DMS79 (cell line): ENCODE results near the gene LYPLA2.
"Not testable (repeated sequence)": the region's sequence is repeated elsewhere in the genome, so short reads cannot be mapped to it uniquely, and the experiment has no call there.

ENCODE experiments used
- DNase-seq: peaks from one replicate; lab custom pipeline; 2025; lab: John Stamatoyannopoulos, UW

Gene LYPLA2

DNA sequence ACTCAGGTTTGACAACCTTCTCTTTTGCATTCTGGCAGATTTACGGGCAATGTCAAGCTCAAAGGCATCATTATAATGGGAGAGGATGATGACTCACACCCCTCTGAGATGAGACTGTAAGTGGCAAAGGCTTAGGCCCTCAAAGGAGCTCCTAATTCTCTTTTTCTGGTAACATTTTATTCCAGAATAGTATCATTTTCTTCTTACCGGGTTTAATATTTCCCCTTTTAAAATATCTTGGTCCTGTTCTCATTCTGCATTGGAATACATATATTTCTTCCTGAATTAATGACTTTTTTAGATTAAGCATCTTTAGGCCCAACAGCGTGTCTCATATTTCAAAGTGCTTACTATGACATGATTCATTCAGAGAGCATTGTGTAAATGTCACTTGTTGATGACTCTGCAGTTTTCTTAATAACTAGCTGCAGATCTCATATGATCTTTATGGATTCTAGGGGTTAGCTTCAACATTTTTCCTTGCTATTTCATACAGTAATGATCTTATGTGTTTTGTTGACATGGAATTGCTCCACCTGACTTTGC lies 11.0 kb upstream of the LYPLA2 start:
- no peak for DNase-seq

DNA sequence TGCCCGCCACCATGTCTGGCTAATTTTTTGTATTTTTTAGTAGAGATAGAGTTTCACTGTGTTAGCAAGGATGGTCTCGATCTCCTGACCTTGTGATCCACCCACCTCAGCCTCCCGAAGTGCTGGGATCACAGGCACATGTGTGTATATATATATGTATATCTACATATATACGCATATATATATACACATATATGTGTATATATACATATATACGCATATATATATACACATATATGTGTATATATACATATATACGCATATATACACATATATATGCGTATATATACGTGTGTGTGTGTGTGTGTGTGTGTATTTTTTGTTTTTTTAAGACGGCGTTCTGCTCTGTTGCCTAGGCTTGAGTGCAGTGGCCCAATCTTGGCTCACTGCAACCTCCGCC lies 7.8 kb upstream of the LYPLA2 start:
- DNase-seq: not testable (repeated sequence)

DNA sequence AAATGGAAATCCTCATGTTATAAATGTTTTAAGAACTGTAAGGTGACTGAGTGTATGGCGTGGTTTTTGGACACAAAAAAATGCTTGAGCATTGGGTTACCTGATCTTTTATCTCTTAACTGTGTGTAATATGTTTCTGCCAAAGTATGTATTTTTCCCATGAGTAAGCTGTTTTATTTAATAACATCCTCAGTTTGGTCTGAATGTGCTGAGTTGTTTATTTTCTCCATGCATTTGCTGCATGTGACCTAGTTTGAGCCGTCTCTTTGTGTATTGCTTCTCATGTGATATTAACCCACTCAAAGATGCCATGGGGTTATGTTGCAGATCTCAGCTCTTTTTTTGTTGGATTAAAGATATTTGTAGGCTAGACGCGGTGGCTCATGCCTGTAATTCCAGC lies 6.1 kb upstream of the LYPLA2 start:
- DNase-seq: no peak

DNA sequence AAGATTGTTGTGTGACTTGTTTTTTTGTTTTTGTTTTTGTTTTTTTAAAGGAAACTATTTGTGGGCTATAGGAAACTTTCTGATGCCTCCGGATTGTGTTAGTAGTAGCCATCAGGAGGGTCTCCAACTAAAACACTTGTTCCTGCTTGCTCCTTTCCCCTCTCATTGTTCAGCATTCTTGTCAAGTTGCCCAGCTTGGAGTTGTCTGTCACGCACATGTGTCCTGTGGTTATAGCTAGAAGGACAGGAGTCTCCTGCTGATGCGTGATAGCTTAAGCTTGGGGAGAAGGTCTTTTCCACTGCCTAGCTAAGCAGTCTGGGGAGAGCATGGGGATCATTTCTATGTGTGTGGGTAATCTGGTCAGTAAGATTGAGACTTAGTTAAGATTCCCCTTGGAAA lies 3.2 kb upstream of the LYPLA2 start:
- no peak for DNase-seq

DNA sequence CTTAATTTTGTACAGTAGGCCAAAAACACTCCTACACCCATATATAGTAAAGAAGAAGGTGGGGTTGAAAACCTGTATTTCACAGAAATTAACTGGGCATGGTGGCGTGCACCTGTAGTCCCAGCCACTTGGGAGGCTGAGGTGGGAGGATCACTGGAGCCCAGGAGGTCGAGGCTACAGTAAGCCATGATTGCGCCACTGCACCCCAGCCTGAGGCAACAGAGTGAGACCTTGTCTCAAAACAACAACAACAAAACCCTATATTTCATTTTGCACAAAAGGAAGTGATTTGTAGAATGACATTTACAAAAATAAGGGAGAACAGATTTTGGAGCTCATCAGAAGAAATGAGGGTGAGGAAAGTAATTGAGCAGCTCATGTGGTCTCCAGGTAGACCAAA lies 2.2 kb upstream of the LYPLA2 start:
- DNase-seq: no peak

DNA sequence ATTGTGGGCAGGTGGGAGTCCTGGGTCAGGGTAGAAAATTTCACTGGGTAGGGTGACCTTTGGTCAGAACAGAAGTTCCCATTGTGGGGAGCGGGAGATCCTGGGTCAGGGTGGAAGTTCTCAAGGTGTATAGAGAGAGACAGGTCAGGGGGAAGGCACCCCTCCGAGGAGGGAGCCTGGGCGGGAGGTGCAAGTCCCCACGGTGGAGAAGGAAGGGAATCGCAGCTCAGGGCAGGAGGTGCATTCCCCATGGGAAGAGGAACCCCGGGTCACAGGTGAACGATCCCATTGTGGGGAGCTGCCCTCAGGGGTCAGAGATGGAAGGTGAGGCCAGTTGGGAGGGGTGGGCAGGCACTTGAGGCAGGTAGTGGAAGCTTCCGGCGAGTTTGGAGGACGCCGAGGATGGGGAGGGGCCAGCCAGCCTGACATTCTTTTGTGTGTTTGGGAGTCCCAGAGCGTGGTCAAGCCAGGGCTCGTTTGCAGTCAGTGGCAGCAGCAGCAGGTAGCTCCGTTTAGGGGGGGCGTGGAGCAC lies 637 bp downstream of the LYPLA2 start:
- peak; percentile 22 for DNase-seq

DNA sequence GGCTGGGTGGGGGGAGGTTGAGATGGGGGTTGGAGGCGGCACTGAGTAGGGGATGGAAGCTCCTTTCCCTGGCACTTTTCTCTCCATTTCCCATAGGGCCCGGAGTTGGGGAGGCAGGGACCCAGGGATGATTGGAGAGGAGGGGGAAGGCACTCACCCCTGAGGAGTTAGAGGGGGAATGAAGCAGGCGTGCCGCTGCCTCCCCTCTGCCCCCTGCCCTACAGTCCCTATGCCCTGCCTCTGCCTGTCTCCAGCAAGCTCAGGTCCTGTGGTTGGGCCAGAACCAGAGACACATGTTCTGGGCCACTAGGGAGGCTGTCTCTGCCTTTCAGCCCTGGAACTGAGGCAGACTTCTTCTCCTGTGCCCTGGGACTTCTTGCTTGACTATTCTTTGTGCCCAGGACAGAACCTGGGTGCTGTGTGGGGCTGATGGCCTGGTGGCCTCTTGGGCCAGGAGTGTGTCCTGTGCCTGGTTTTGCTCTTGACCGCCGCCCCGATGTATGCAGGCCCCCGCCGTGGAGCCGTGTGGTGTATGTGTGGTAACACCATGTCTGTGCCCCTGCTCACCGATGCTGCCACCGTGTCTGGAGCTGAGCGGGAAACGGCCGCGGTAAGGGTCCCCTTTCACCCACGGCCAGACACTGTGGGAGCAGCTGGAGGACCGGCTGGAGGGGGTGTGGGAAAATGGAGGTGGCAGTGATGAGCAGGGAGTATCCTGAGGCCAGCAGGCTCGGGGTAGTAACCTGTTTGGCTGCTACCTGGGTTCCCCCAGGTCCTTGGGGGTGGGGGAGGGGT lies 1.4 kb downstream of the LYPLA2 start:
- no peak for DNase-seq

DNA sequence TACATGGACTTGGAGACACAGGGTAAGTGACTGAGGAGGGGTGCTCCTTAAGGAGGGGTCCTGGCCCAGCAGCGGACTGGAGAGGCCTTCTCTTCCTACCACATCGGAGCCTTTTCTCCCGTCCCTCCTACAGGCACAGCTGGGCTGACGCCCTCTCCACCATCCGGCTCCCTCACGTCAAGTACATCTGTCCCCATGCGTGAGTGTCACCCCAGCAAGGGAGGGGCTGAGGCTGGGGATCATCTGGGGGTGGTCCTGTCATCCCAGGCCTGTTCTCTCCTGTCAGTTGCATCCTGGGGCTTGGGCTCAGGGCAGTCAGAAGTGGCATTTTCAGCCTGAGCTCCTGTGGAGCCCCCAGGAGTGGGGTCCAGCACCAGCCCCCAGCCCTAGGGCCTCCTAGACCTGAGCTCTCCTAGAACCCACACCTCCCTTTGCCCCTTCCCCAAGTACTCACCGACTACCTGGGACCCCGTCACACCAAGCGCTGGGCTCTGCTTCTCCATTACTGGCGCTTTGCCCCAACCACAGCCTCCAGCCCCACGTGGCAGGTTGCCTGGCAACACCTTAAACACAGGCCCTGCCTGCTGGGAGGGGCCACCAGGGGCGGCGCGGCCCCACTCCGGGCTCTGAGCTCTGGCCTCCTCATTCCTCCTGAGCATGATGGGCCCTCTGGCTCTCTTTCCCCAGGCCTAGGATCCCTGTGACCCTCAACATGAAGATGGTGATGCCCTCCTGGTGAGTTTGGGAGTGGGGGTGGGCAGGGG lies 2.3 kb downstream of the LYPLA2 start:
- no peak for DNase-seq

DNA sequence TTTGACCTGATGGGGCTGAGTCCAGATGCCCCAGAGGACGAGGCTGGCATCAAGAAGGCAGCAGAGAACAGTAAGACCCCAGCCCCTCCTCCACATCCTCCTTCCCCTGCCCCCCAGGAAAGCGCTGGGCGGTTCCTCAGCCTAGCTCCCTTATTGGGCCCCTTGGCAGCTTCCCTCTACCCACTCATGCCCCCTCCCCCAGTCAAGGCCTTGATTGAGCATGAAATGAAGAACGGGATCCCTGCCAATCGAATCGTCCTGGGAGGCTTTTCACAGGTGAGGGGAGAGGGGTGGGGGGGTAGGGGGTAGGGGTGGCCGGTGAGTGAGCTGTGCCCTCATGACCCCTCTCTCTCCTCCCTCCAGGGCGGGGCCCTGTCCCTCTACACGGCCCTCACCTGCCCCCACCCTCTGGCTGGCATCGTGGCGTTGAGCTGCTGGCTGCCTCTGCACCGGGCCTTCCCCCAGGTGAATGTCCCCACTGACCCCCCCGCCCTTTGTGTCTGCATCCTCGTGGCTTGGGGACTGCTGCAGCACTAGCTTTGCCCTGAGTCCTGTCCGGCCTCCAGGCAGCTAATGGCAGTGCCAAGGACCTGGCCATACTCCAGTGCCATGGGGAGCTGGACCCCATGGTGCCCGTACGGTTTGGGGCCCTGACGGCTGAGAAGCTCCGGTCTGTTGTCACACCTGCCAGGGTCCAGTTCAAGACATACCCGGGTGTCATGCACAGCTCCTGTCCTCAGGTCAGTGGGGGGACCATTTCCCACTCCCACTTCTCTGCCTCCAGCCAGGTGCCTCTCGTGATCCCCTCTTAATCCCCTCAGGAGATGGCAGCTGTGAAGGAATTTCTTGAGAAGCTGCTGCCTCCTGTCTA lies 3.2 kb downstream of the LYPLA2 start:
- no peak for DNase-seq

DNA sequence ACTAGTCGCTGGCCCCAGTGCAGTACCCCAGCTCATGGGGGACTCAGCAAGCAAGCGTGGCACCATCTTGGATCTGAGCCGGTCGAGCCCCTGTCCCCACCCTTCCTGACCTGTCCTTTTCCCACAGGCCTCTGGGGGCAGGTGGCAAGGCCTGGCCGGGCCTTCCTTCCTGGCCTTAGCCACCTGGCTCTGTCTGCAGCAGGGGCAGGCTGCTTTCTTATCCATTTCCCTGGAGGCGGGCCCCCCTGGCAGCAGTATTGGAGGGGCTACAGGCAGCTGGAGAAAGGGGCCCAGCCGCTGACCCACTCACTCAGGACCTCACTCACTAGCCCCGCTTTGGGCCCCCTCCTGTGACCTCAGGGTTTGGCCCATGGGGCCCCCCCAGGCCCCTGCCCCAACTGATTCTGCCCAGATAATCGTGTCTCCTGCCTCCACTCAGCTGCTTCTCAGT lies 3.8 kb downstream of the LYPLA2 start:
- DNase-seq: not testable (repeated sequence)

DNA sequence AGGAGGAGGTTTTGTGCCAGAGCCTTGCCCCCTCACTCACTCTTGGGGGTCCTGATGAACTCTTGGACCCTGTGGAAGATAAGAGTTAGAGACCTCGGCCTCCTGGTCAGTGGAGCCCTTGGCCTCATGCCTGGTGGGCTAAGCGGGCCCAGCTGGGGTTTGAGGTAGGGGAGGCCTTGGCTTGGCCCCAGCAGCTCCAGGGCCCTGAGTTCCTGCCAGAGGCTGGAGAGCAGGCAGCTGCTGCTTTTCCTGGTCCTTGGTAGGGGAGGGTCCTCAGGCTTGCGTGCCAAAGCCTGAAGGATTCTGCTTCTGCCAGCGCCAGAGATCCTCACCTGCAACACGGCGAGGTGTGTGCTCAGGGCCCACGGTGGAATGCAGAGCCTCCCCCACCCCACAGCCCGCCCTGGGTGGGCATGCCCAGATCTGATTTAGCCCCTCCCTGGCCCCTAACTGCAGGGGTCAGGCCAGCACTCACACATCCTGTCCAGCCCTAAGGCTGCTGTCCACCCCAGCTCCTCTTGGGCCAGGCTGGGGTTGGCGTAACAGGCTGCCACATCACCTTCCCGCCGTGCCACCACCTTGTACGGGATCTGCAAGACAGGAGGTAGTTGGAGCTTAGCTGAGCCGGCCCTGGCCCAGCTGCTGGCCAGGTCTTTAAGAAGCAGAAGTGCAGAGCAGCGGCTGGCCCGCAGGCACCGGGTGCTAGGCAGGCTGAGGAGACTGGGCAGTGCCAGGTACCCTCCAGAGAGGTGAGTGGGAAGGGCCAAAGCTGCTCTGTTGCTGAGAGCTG lies 4.9 kb downstream of the LYPLA2 start:
- DNase-seq: no peak

DNA sequence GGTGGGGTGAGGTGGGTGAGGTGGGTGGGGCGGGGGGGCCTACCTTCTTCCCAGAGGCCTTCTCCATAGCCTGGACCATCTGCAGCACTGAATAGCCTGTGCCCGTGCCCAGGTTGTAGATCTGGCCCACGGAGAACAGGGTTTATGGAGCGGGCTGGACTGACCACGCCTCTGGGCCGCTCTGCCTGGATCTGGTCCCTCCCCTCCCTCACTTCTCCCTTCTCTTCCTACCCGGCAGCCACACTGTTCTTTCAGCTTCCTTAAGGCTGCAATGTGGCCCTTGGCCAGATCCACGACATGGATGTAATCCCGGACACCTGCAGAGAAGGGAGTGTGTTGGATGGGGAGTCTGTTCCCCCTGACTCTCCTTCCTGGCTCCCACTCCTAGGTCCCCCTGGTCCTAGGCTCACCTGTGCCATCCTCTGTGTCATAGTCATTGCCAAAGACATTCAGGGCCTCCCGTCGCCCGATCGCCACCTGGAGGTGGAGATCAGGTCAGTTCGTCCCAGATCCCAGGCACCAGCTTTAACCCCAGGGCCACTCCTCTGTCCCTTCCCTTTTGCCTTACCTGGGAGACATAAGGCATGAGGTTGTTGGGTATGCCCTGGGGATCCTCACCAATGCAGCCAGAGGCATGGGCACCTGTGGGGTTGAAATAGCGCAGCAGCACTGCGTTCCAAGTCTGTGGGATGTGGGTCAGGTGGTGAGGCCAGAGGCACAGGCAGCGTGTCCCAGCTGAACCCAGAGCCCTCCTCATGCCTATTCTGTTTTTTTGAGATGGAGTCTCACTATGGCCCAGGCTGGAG lies 5.7 kb downstream of the LYPLA2 start:
- DNase-seq: no peak

DNA sequence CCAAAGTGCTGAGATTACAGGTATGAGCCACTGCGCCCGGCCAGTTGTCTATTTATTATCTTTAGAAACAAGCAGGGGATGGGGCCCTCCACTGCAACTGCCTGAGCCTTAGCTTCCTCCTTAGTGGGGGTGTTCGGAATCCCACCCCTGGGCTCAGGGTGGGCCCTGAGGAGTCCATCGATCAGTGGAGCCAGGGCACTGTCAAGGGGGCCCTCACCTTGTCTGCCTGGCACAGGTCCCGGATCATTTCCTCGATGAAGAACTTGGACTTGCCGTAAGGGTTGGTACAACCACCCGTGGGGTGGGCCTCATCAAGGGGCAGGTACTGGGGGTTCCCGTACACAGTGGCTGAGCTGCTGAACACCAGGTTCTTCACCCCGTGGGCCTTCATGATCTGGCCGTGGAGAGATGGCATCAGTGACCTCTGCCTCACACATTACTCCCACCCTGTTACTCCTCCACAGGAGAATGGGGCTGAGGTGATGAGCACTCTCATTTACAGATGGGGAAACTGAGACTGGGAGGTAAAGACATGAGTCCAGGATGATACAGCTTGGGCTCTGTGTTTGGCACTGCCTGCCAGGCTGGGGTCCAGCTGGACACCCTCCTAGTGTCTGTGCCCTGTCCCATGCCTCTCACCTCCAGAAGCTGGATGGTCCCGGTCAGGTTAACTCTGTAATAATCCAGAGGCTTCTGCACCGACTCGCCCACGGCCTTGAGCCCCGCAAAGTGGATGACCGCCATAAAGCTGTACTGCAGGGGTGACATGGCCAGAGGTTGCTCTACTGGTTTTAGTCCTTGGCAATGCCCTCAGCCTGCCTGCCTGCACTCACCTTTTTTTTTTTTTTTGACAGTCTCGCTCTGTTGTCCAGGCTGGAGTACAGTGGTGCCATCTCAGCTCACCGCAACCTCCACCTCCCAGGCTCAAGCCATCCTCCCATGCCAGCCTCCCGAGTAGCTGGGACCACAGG lies 6.8 kb downstream of the LYPLA2 start:
- DNase-seq: no peak

DNA sequence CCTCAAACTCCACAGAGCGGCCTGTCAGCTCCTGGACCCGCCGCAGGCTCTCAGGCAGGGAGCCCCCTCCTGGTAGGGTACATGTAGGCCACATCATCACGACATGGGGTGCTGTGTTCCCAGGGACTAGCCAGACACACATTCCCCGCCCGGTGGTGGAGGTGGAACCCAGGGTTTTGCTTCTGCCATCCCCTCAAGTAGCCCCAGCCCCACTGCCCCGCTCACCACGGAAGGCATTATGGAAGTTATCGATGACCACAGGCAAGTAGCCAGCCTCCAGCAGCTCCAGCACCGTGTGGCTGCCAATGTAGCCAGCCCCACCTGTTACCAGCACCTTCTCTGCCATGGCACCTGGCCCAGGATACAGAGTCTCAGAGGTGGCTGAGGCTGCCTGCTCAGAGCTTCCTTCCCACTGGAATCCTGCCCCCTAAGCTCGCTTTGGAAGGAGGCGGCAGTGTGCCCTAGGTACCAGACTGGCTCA lies 7.8 kb downstream of the LYPLA2 start:
- DNase-seq: no peak

DNA sequence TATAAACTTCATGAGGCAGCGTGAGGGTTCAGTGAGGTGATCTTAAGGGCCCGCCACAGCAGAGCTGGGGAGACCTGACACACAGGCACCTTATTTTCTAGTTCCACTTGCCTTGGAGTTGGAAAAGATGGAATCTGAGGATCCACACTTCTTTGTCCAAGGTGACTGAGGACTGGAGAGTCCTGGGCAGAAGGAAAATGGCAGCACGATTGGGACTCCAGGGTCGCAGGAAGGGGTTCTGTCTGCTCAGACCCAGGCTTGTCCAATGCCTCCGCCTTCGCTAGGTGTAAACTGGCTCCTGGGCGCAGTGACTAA lies 8.3 kb downstream of the LYPLA2 start:
- no peak for DNase-seq

DNA sequence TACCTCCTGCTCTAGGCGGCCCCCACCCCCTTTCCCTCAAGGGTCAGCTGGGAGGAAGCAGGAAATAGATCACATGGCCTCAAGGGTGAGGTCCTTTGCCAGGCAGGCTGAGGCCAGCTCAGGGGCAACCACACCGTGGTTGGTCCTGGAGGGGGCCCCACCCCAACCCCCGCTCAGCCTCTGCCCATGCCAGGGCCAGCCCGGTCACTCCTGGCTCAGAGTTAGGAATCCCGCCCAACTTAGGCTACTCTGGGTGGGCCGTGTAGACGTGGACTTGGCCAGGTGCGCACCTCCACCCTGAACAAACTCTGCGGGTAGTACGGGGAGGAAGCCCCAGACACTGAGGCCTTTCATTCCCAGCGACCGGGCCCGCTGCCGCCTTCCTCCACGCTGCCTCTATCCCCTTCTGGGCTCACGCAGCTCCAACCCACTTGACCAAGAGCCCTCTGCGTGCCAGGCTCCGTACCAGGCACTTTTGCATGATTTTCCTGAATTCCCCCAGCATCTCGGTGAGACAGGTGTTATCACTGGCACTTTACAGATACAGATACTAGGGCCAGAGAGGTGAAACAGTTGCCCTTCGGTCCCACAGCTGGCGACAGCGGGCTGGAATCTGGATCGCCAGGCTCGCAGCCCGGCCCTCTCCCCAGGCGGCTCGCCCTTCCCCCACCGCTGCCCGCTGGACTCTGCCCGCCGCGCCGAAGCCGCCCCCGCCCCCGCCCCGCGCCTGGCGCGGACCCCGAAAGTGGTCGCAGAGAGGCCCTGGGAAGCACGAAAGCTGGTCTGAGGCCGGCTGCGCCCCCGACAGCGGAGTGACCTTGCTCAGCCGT lies 8.8 kb downstream of the LYPLA2 start:
- no peak for DNase-seq

DNA sequence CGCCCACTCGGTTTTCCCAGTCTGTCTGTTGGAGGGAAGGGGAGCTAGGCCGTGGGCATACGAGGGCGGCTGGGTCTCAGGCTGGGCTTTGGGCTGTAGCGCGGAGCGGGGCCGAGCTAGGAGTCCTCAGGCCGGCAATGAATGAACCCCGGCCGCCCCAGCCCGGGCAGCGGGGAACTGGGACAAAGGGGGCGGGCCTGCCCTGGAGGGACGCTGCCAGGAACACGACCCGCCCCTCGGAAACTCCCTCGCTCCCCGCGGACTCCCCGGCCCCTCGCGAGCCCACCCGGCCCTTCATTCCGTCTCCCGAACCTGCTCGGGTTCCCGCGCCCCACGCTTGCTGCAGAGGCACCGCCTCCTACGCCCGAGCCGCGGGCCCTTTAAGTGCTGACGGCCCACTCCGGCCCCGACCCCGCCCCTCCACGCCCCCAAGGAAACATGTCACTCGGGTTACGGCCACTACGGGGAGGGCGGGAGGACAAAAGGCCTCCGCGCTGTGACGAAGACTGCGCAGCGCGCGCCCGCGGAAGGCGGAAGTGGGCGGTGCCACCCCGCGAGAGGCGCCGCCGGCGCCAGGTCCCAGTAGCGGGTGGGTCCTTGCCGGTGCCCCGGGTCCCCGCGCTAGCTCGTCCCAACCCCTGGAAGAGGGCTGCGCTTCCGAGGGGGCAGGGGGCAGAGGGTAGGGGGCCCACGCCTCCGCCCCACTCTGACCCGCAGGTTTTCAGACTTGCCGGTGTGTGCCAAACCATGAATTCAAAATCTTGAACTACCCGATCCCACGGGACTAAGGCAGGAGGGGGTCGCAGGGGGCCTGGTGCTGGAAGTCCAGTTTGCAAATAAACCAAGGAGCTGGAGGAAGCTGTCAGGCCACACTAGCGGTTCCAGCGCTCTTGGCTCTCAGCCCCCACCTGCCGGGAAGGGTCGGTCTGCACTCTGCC lies 9.7 kb downstream of the LYPLA2 start, which contains the start of gene GALE:
Gene GALE, minus strand, starts transcription at position 355 of the 938 bp plus-strand sequence. CDS start 1,747 bp downstream, outside the sequence.
- peak; percentile 91 for DNase-seq
